Panc1 (cell line): ENCODE measurements around the gene OR51B4. TPM values are rescaled to one million over a fixed set of nuclear protein-coding genes. Genes with fewer than 3 reads are reported as not detected.

Source experiments
- total RNA-seq: library from RNA; stranded (reverse); gene quantifications from one replicate; pipeline ENCODE4 v1.2.1, GENCODE V29; 2021; ENCODE audit not compliant: unreplicated experiment

The OR51B4 gene
- total RNA-seq, 1 experiment from 2014 or later: not detected

Other genes starting within 250 kb of the OR51B4 start
- not detected for gene OR52E2, start 242.3 kb downstream of the OR51B4 start, total RNA-seq
- not detected for gene OR52E1, start 232.4 kb downstream of the OR51B4 start, total RNA-seq
- gene OR52A5, start 163.6 kb downstream of the OR51B4 start, total RNA-seq: not detected
- gene OR52A1, start 147.2 kb downstream of the OR51B4 start, total RNA-seq: not detected
- not detected for gene OR51V1, start 101.3 kb downstream of the OR51B4 start, total RNA-seq
- 0.72 TPM for gene HBB, start 74.9 kb downstream of the OR51B4 start, total RNA-seq
- gene HBD, start 67.5 kb downstream of the OR51B4 start, total RNA-seq: not detected
- gene HBG1, start 52.1 kb downstream of the OR51B4 start, total RNA-seq: 2.3 TPM
- gene HBG2, start 47.2 kb downstream of the OR51B4 start, total RNA-seq: 6.5 TPM
- 3.2 TPM for gene HBE1, start 32.0 kb downstream of the OR51B4 start, total RNA-seq
- not detected for gene OR51B2, start 22.4 kb upstream of the OR51B4 start, total RNA-seq
- gene OR51B5, start 41.6 kb upstream of the OR51B4 start, total RNA-seq: not detected
- gene OR51B6, start 49.6 kb upstream of the OR51B4 start, total RNA-seq: not detected
- gene OR51M1, start 81.9 kb upstream of the OR51B4 start, total RNA-seq: not detected
- gene OR51Q1, start 120.2 kb upstream of the OR51B4 start, total RNA-seq: not detected
- not detected for gene OR51I1, start 139.6 kb upstream of the OR51B4 start, total RNA-seq
- gene OR51I2, start 147.4 kb upstream of the OR51B4 start, total RNA-seq: not detected
- gene OR52D1, start 186.7 kb upstream of the OR51B4 start, total RNA-seq: not detected
- not detected for gene UBQLN3, start 208.0 kb upstream of the OR51B4 start, total RNA-seq
- 0.72 TPM for gene UBQLNL, start 214.8 kb upstream of the OR51B4 start, total RNA-seq
- gene OR52H1, start 246.6 kb upstream of the OR51B4 start, total RNA-seq: 0.15 TPM